A549 treated with CpdA at 1 μM for 4 hours (cell line): Measurements from ENCODE around the gene NEMP2. TPM values are rescaled to one million over a fixed set of nuclear protein-coding genes. Genes with fewer than 3 reads are reported as not detected.

Experiments used
- total RNA-seq: library from RNA; stranded (reverse); fragments of 200-300 nt; extraction: Qiagen RNA extraction; gene quantifications from 5 replicates; pipeline ENCODE4 v1.2.3, GENCODE V29; 2022; ENCODE audit warnings: low read depth

The NEMP2 gene
- 5.8 to 9.4 TPM (median 7.5 TPM) in 5 replicates for total RNA-seq

GRCh38 chr2:190534310-190535120 lies at the start of gene NEMP2:
TSS of gene NEMP2 (minus strand) at chr2:190534722. CDS start at chr2:190534655, 67 bp downstream.

Other genes with a start within 250 kb of the NEMP2 start
- 13.4 to 20.1 TPM (median 14.0 TPM) in 5 replicates for gene HIBCH, start 214.9 kb downstream of the NEMP2 start, total RNA-seq
- 23.2 to 28.6 TPM (median 26.3 TPM) in 5 replicates for gene INPP1, start 191.1 kb downstream of the NEMP2 start, total RNA-seq
- 15.6 to 25.1 TPM (median 22.2 TPM) in 5 replicates for gene MFSD6, start 126.4 kb downstream of the NEMP2 start, total RNA-seq
- 24.3 to 44.6 TPM (median 32.2 TPM) in 5 replicates for gene NAB1, start 114.4 kb upstream of the NEMP2 start, total RNA-seq